GM18502 (cell line): ENCODE results near the gene GSKIP.

Experiments
- ATAC-seq: cut with Tn5 transposase; IDR thresholded peaks from one replicate; pipeline ENCODE4 v1.9.1; 2021; ENCODE audit warnings: mild to moderate bottlenecking; ENCODE audit not compliant: unreplicated experiment, poor library complexity

GSKIP gene

DNA sequence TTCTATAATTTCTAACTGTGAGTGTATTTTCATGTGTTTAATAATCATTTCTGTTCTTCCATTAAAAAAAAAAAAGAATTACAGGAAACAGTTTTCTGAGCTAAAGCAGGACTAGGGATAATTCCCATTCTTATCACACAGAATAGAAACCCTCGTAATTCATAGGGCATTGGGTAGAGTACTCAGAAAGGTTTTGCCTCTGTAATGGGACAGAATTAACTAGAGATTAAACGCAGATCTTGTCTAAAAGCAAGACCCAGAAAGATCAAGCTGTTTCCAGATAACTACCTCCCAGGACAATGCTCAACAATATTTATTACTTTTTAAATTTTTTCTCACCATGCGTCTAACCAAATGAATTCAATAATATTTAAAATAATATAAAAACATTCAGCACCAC, 10.2 kb downstream of the GSKIP start:
- no peak for ATAC-seq

GRCh38 chr14:96376093-96376492, 12.8 kb downstream of the GSKIP start:
- no peak for ATAC-seq

GRCh38 chr14:96380735-96381134, 17.4 kb downstream of the GSKIP start:
- ATAC-seq: peak; percentile 92

GRCh38 chr14:96383445-96383844, 20.1 kb downstream of the GSKIP start:
- no peak for ATAC-seq

GRCh38 chr14:96384053-96384452, 20.7 kb downstream of the GSKIP start:
- no peak for ATAC-seq

- ATAC-seq: no peak
Observed at GRCh38 chr14:96384740-96385139, 21.4 kb downstream of the GSKIP start.

GRCh38 chr14:96385385-96385784, 22.1 kb downstream of the GSKIP start:
- ATAC-seq: no peak

- ATAC-seq: no peak
Observed at GRCh38 chr14:96390965-96391292, 27.6 kb downstream of the GSKIP start.

GRCh38 chr14:96391293-96392118, 28.2 kb downstream of the GSKIP start:
- ATAC-seq: peak; percentile 89

- no peak for ATAC-seq
Observed at GRCh38 chr14:96393071-96393691, 29.9 kb downstream of the GSKIP start.

DNA sequence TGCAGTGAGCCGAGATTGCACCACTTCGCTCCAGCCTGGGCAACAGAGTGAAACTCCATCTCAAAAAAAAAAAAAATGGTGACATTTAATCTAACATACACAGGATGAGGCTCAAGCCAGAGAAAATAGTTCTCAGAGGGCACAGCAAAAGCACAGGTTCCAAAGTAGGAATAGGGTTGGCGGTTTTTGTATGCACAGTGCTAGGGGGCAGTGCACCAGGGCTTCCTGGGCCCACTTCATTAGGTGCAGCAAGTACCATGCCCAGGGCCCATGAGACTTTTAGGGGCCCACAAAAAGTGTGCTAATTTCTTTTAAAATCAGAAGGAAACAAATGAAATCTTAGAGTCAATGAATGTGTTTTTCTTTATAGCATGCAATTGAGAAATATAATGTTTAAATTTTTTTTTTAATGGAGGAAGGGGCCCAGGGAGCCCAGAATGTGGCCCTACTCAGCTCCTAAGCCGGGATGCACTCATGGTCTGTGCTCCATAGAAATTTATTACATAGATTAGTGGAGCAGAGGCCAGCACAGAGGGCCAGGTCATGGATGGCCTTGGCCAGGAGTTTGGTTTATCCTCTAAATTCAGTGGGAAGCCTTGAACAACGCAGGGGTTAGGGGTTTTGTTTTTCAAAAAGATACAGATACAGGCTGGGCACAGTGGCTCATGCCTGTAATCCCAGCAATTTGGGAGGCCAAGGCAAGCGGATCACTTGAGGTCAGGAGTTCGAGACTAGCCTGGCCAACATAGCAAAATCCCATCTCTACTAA, 30.9 kb downstream of the GSKIP start:
- ATAC-seq: no peak

GRCh38 chr14:96398432-96398831, 35.1 kb downstream of the GSKIP start:
- no peak for ATAC-seq

GRCh38 chr14:96398921-96399320, 35.6 kb downstream of the GSKIP start:
- ATAC-seq: no peak

GRCh38 chr14:96399405-96399804, 36.1 kb downstream of the GSKIP start:
- no peak for ATAC-seq

DNA sequence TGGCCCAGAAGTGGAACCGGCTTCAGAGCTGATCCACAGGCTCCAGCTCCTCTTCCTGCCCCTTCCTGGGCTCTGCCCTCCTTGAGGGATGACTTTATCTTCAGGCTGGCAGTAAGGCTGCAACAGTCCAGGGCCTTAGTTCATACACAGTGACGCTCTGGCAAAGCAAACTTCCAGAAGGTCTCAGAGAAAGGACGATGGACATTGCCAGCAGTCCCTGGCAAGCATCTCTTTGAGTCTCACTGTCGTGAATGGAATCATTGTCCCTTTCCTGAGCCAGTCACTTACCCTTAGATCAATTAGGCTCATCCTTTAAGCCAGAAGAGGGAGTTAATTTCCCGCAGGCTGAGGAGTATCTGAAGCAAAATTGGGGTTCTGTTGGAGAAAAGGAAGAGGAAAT, 37.2 kb downstream of the GSKIP start:
- ATAC-seq: no peak

DNA sequence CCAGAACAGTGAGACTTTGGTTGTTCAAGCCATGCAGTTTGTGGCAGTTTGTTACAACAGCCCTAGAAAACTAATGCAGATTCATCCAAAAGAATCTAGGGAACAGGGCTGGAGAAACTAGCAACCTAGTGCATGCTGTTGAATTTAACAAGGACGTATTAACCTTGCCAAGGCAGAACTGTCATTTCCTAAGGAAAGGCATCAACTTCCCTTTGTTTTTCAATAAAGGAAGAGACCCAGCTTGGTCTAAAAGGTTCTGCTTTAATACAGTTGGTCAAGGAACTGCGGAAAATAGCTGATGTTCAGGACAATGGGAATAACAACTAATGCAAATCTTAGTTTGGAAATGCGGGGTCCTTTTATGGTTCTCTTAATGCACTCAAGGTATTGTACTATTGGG, 40.1 kb downstream of the GSKIP start:
- no peak for ATAC-seq

GRCh38 chr14:96405677-96406076, 42.4 kb downstream of the GSKIP start:
- ATAC-seq: no peak

GRCh38 chr14:96407935-96408570, 44.7 kb downstream of the GSKIP start:
- no peak for ATAC-seq

DNA sequence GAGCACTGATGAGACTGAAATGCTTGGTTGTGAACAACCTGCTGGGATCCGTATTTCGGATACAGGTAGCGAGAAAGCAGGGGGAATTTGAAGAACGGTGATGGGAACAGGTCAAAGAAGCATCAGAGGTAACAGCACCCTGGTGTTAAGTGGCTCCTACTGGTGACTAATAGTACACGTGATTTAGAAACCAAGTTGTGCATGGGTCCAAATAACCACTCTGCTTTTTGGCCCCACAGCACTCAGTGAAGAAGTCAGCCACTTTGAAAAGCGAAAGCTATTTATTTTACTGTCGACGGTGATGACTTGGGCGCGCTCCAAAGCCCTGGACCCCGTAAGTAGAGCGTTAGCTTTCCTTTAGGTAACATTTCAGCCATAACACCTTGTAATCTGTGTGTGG, 45.3 kb downstream of the GSKIP start:
- ATAC-seq: no peak

GRCh38 chr14:96409701-96410100, 46.4 kb downstream of the GSKIP start:
- no peak for ATAC-seq

- ATAC-seq: no peak
Observed at GRCh38 chr14:96410119-96410518, 46.8 kb downstream of the GSKIP start.
